GM12872 (cell line): Measurements from ENCODE around the gene LPCAT1.

ENCODE experiments used
- CTCF ChIP-seq: IDR thresholded peaks from 3 replicates; pipeline ENCODE4 v1.5.1; 2011; ENCODE audit warnings: low read depth, mild to moderate bottlenecking, low read length, moderate library complexity; ENCODE audit not compliant: insufficient read depth

Gene LPCAT1

GRCh38 chr5:1421521-1422341 lies 102.0 kb downstream of the LPCAT1 start:
- TF ChIP-seq CTCF, result no peak

- TF ChIP-seq CTCF, result no peak
Observed at GRCh38 chr5:1420211-1421195, 103.3 kb downstream of the LPCAT1 start.

- no peak for TF ChIP-seq CTCF
Observed at GRCh38 chr5:1419476-1420210, 104.1 kb downstream of the LPCAT1 start.

GRCh38 chr5:1418921-1419280 lies 104.9 kb downstream of the LPCAT1 start:
- no peak for TF ChIP-seq CTCF

GRCh38 chr5:1418238-1418920 lies 105.4 kb downstream of the LPCAT1 start:
- TF ChIP-seq CTCF, result no peak

- no peak for TF ChIP-seq CTCF
Observed at GRCh38 chr5:1417586-1418225, 106.1 kb downstream of the LPCAT1 start.
